ENCODE data around the gene JADE1.

GRCh38 chr4:128813965-128814364, 4.5 kb downstream of the JADE1 start:
- TF ChIP-seq CTCF (conservative IDR thresholded peaks at IDR 0.05; ENCODE audit: low read length) (no peak), EZH2phosphoT487 (IDR thresholded peaks at IDR 0.05; ENCODE audit: borderline replicate concordance, low read depth, low read length) (no peak)

Measured in OCI-LY7 (cell line).